H1 (cell line): ENCODE results near the gene MBD3L3. TPM values are rescaled to one million over a fixed set of nuclear protein-coding genes. Genes with fewer than 3 reads are reported as not detected.
A peak's percentile ranks its signal among the peaks of the same experiment; 100 is the strongest.

Experiments
- CTCF ChIA-PET: fragments of 300-600 bp; sonication (Branson Sonifier 250); formaldehyde crosslinking; loops from one replicate; lab custom pipeline; 2021; ENCODE audit not compliant: partially characterized antibody; lab: Charles Lee
- POLR2A ChIA-PET: fragments of 300-600 bp; sonication (Branson Sonifier 250); formaldehyde crosslinking; loops from one replicate; lab custom pipeline; 2021; ENCODE audit warnings: inconsistent platforms; ENCODE audit not compliant: partially characterized antibody; lab: Charles Lee
- DNase-seq, 2 experiments: peaks; one replicate each; pipeline versions ENCODE4 v3.0.0 to v3.0.0-alpha.2; 2010 to 2022; ENCODE audit warnings: low spot score in 2 of 2, low read depth in 1 of 2, mixed read lengths in 1 of 2
- FAIRE-seq: peaks from 2 replicates; lab custom pipeline; 2011; peaks lifted over from hg19 to GRCh38; lab: Jason Lieb, UNC
- H2AFZ ChIP-seq: 2 replicates; pipeline ENCODE4 v1.8.1; 2012; ENCODE audit warnings: low read length, inconsistent platforms
- H2AK5ac ChIP-seq: 2 replicates; pipeline ENCODE4 v1.6.1; 2013; ENCODE audit warnings: low read depth, low read length
- H2BK120ac ChIP-seq: replicated peaks from 2 replicates; pipeline ENCODE3; 2013; ENCODE audit warnings: low read depth, low read length, inconsistent platforms
- H2BK12ac ChIP-seq: 2 replicates; pipeline ENCODE4 v1.6.1; 2013; ENCODE audit warnings: low read depth, low read length
- H2BK15ac ChIP-seq: 2 replicates; pipeline ENCODE4 v1.6.1; 2013; ENCODE audit warnings: low read length
- H2BK20ac ChIP-seq: 2 replicates; pipeline ENCODE4 v1.6.1; 2013; ENCODE audit warnings: low read length
- H2BK5ac ChIP-seq: 2 replicates; pipeline ENCODE4 v1.6.1; 2013; ENCODE audit warnings: low read depth, low read length
- H3K14ac ChIP-seq: 2 replicates; pipeline ENCODE4 v1.6.1; 2013; ENCODE audit warnings: inconsistent platforms; ENCODE audit not compliant: insufficient read length
- H3K18ac ChIP-seq: 2 replicates; pipeline ENCODE4 v1.6.1; 2013; ENCODE audit warnings: low read length; ENCODE audit errors: extremely low read depth
- H3K23ac ChIP-seq: 2 replicates; pipeline ENCODE4 v1.6.1; 2013; ENCODE audit warnings: inconsistent platforms; ENCODE audit not compliant: insufficient read length
- H3K23me2 ChIP-seq: 2 replicates; pipeline ENCODE4 v1.6.1; 2013; ENCODE audit warnings: low read depth, low read length
- H3K27ac ChIP-seq: 2 replicates; pipeline ENCODE4 v1.6.1; 2011; ENCODE audit warnings: low read depth, low read length, inconsistent platforms
- H3K27me3 ChIP-seq, 4 experiments: replicated peaks in 1 of 4; 1 replicate in 1 of 4; 2 replicates in 3 of 4; pipeline versions ENCODE4 v1.6.1 to v1.8.1; 2011 to 2013; ENCODE audit warnings: low read length in 3 of 4, mild to moderate bottlenecking in 3 of 4, inconsistent platforms in 2 of 4, mixed read lengths in 2 of 4, moderate library complexity in 1 of 4; ENCODE audit not compliant: control insufficient read depth in 3 of 4, insufficient read depth in 3 of 4; ENCODE audit errors: extremely low read depth in 1 of 4
- H3K36me3 ChIP-seq, 4 experiments: 2 replicates each; pipeline versions ENCODE4 v1.6.1 to v1.8.1; 2011 to 2013; ENCODE audit warnings: mild to moderate bottlenecking in 4 of 4, low read length in 3 of 4, moderate library complexity in 2 of 4, control low read depth in 1 of 4, inconsistent platforms in 1 of 4; ENCODE audit not compliant: insufficient read depth in 4 of 4, control insufficient read depth in 2 of 4
- H3K4ac ChIP-seq: replicated peaks from 2 replicates; pipeline ENCODE3; 2013; ENCODE audit warnings: low read length, low read depth, mixed read lengths, inconsistent platforms; ENCODE audit not compliant: insufficient read length
- H3K4me1 ChIP-seq, 4 experiments: replicated peaks in 1 of 4; 1 replicate in 1 of 4; 2 replicates in 3 of 4; pipeline versions ENCODE4 v1.6.1 to v1.8.1; 2011 to 2013; ENCODE audit warnings: low read length in 3 of 4, inconsistent platforms in 2 of 4, mixed read lengths in 1 of 4; ENCODE audit not compliant: insufficient read depth in 4 of 4, control insufficient read depth in 3 of 4
- H3K4me2 ChIP-seq, 2 experiments: 2 replicates each; pipeline versions ENCODE4 v1.6.1 to v1.8.1; 2011 to 2013; ENCODE audit warnings: low read depth in 2 of 2, low read length in 2 of 2, control low read depth in 1 of 2, inconsistent platforms in 1 of 2, mild to moderate bottlenecking in 1 of 2; ENCODE audit not compliant: insufficient read depth in 1 of 2
- H3K4me3 ChIP-seq, 4 experiments: fragments of 200-600, 300-600 bp in 1 of 4; sonication (generic), shearing (Covaris generic), sonication (Bioruptor Twin) in 1 of 4; 2 replicates each; pipeline versions ENCODE4 v1.5.1 to v1.8.1; 2011 to 2016; ENCODE audit warnings: low read length in 4 of 4, low read depth in 3 of 4, control low read depth in 2 of 4, inconsistent platforms in 2 of 4, mild to moderate bottlenecking in 2 of 4, mixed read lengths in 1 of 4, moderate library complexity in 1 of 4; ENCODE audit not compliant: insufficient read depth in 2 of 4; ENCODE audit errors: extremely low read depth in 1 of 4
- H3K56ac ChIP-seq: replicated peaks from 2 replicates; pipeline ENCODE3; 2013; ENCODE audit warnings: low read depth, mild to moderate bottlenecking, mixed read lengths, low read length, inconsistent platforms; ENCODE audit not compliant: insufficient read length
- H3K79me1 ChIP-seq: 2 replicates; pipeline ENCODE4 v1.6.1; 2013; ENCODE audit warnings: low read depth, low read length, control low read depth
- H3K79me2 ChIP-seq, 2 experiments: 2 replicates each; pipeline versions ENCODE4 v1.6.1 to v1.8.1; 2012 to 2013; ENCODE audit warnings: low read length in 2 of 2, mild to moderate bottlenecking in 2 of 2, inconsistent platforms in 1 of 2; ENCODE audit not compliant: insufficient read depth in 2 of 2, control insufficient read depth in 1 of 2
- H3K9ac ChIP-seq, 4 experiments: replicated peaks in 1 of 4; 1 replicate in 1 of 4; 2 replicates in 3 of 4; pipeline versions ENCODE4 v1.6.1 to v1.8.1; 2011 to 2013; ENCODE audit warnings: low read depth in 3 of 4, low read length in 3 of 4, control low read depth in 2 of 4, mild to moderate bottlenecking in 2 of 4, moderate library complexity in 2 of 4, inconsistent platforms in 1 of 4; ENCODE audit errors: extremely low read depth in 1 of 4
- H3K9me3 ChIP-seq, 2 experiments: 2 replicates each; pipeline versions ENCODE4 v1.6.1 to v1.8.1; 2012 to 2013; ENCODE audit warnings: mild to moderate bottlenecking in 2 of 2, moderate library complexity in 2 of 2, control low read depth in 1 of 2, inconsistent platforms in 1 of 2, low read depth in 1 of 2, low read length in 1 of 2, mixed read lengths in 1 of 2; ENCODE audit not compliant: insufficient read depth in 2 of 2
- H4K20me1 ChIP-seq, 2 experiments: replicated peaks in 1 of 2; 2 replicates each; pipeline versions ENCODE3 to v1.8.1; 2011 to 2013; ENCODE audit warnings: inconsistent platforms in 2 of 2, low read length in 2 of 2, mild to moderate bottlenecking in 1 of 2; ENCODE audit not compliant: insufficient read depth in 2 of 2, control insufficient read depth in 1 of 2
- H4K5ac ChIP-seq: 2 replicates; pipeline ENCODE4 v1.6.1; 2013; ENCODE audit warnings: low read length, low read depth, mixed read lengths, inconsistent platforms; ENCODE audit not compliant: insufficient read length
- H4K8ac ChIP-seq: 2 replicates; pipeline ENCODE4 v1.8.0; 2013; ENCODE audit warnings: mild to moderate bottlenecking, moderate library complexity, low read length, inconsistent platforms; ENCODE audit not compliant: insufficient read depth; ENCODE audit errors: extremely low read depth
- H4K91ac ChIP-seq: replicated peaks from 2 replicates; pipeline ENCODE3; 2013; ENCODE audit warnings: low read length, mixed read lengths, inconsistent platforms; ENCODE audit not compliant: insufficient read length
- CBX5 ChIP-seq: fragments of 300-800, 300-1000 bp; sonication (generic); IDR thresholded peaks from 2 replicates; pipeline ENCODE4 v1.7.1; 2016; ENCODE audit warnings: antibody characterized with exemption, low read length, low read depth
- CHD1 ChIP-seq: IDR thresholded peaks from 2 replicates; pipeline ENCODE4 v1.6.1; 2012; ENCODE audit warnings: low read depth, low read length, improper control_type of control experiment
- CHD2 ChIP-seq: IDR thresholded peaks from 2 replicates; pipeline ENCODE4 v1.6.1; 2012; ENCODE audit warnings: low read length, improper control_type of control experiment
- EP300 ChIP-seq, 2 experiments: IDR thresholded peaks; 1 replicate in 1 of 2; 2 replicates in 1 of 2; pipeline ENCODE4 v1.6.1; 2011 to 2012; ENCODE audit warnings: low read depth in 2 of 2, low read length in 2 of 2, mild to moderate bottlenecking in 2 of 2, borderline replicate concordance in 1 of 2, inconsistent platforms in 1 of 2, moderate library complexity in 1 of 2
- KDM5A ChIP-seq: fragments of 200-600 bp; IDR thresholded peaks from 2 replicates; pipeline ENCODE4 v1.7.1; 2012; ENCODE audit warnings: mild to moderate bottlenecking, low read length, inconsistent platforms, mixed read lengths
- POLR2A ChIP-seq, 2 experiments: IDR thresholded peaks; 1 replicate in 1 of 2; 2 replicates in 1 of 2; pipeline ENCODE4 v1.6.1; 2011; ENCODE audit warnings: low read depth in 2 of 2, low read length in 2 of 2, mild to moderate bottlenecking in 2 of 2; ENCODE audit errors: control extremely low read depth in 1 of 2
- SP2 ChIP-seq: IDR thresholded peaks from 2 replicates; pipeline ENCODE4 v1.6.1; 2012; ENCODE audit warnings: mild to moderate bottlenecking, low read length, inconsistent platforms
- SUZ12 ChIP-seq: fragments of 200-600 bp; sonication (generic); IDR thresholded peaks from 2 replicates; pipeline ENCODE4 v1.6.1; 2012; ENCODE audit warnings: mild to moderate bottlenecking, inconsistent platforms, low read length, moderate library complexity, mixed read lengths
- TEAD4 ChIP-seq: IDR thresholded peaks from 2 replicates; pipeline ENCODE4 v1.6.1; 2012; ENCODE audit warnings: low read depth, low read length, inconsistent platforms, mixed read lengths
- WGBS, 2 experiments: shearing (Covaris generic) in 1 of 2; methylation state at CpG; one replicate each; pipeline versions ENCODE4 v1.1.6 to v1.1.7; 2013 to 2015; ENCODE audit warnings: low lambda C conversion rate in 2 of 2, mixed read lengths in 2 of 2, inconsistent platforms in 1 of 2, low coverage in 1 of 2, missing lambda C conversion rate in 1 of 2; ENCODE audit not compliant: insufficient replicate concordance in 2 of 2, insufficient coverage in 1 of 2, insufficient read length in 1 of 2; ENCODE audit errors: extremely low coverage in 1 of 2, missing lambda C conversion rate in 1 of 2; 5-methylcytosine and 5-hydroxymethylcytosine counted together
- polyA plus RNA-seq, 7 experiments: library from polyadenylated mRNA; depleted of rRNA in 3 of 7; stranded (reverse) in 5 of 7; unstranded in 2 of 7; fragments of >200 nt in 5 of 7; fragments of 200-250 nt in 2 of 7; gene quantifications; 1 replicate in 5 of 7; 2 replicates in 1 of 7; 4 replicates in 1 of 7; pipeline versions ENCODE4 v1.2.1 to v1.2.3, GENCODE V29; 2011 to 2013; ENCODE audit warnings: missing spikeins in 2 of 7, mixed read lengths in 2 of 7
- total RNA-seq: library from RNA; stranded (reverse); fragmentation: NEBNext Ultra II Directional; extraction: Animal tissue kit (Norgen Biotek cat#: 25700); gene quantifications from 2 replicates; pipeline ENCODE4 v1.2.1, GENCODE V29; 2021
- TF ChIP-seq, protein P1 (sequence below): IDR thresholded peaks from 2 replicates; pipeline ENCODE4 v1.6.1; 2012; ENCODE audit warnings: inconsistent platforms

The MBD3L3 gene
- total and polyA plus RNA-seq, 2 of the 8 experiments (the other 6 are each of a cell fraction or from before 2014, with no cell fraction given) = not detected

DNA sequence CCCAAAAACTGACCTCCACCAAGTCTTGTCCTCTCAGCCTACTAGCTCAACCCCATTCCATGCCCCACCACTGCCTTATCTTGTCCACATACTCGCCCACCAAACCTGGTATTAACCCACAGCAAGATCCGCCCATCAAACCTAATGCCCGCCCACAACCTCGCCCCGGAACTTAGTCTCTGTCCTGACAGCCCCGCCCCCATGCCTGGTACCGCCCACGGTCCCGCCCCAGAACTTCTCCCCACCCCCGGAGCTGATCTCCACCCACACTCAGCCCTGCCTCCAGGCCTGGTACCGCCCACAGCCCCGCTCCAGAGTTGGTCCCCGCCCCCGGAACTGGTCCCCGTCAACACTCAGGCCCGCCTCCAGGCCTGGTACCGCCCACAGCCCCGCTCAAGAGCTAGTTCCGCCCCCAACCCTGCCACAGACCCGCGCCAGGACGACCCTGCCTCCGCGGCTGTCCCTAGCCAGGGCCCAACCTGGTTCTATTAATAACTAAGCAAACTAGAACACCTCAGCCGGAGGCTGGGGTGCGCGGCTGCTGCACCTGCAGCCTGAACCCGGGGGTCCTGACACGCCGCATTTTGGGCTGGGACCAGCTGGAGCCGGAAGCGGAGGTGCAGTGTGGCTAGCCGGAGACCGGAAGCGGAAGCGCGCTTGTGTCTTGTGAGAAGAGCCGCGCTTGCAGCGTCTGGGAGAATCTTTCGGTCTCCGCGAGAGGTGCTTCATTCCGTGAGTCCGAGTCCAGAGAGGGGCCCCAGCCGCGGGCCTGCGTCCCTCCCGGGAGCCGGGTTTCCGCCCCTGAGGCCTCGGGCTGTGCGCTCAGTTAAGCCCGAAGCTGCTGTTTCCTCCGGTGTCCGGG lies 10.8 kb upstream of the MBD3L3 start, which contains the start of gene ZNF557:
ZNF557 (plus strand) TSS at position 662 of the 862 bp plus-strand sequence. CDS start 5,372 bp downstream, outside the sequence.
- Histone ChIP-seq H3K14ac (no peak within 1 kb of the TSS), H3K27me3 (no peaks in the 10 kb centered on the region), H4K91ac (no peak within 1 kb of the TSS), H2BK12ac (no peak within 1 kb of the TSS), H3K79me2 (peaks cover 0 to 8% of the 10 kb centered on the region in 2 experiments; a peak in 2 of 4 replicates), H2AK5ac (no peak within 1 kb of the TSS), H4K20me1 (no peaks in the 10 kb centered on the region), H2AFZ (peak within 1 kb of the TSS; percentile 88), H4K5ac (peak within 1 kb of the TSS; percentile 93), H3K4me1 (no peaks in the 10 kb centered on the region), H3K4ac (no peak within 1 kb of the TSS), H3K9me3 (peaks cover 6 to 10% of the 10 kb centered on the region in 2 experiments; a peak in 2 of 4 replicates), H4K8ac (peak within 1 kb of the TSS; percentile 93; the same call in 1 of the 2 replicates), H3K4me3 (peak within 1 kb of the TSS; percentile 85 to 95 (median 90)), H2BK20ac (no peak within 1 kb of the TSS), H3K4me2 (peak within 1 kb of the TSS; percentile 66 to 79), H3K23me2 (peaks cover 2% of the 10 kb centered on the region; the same call in 1 of the 2 replicates), H3K79me1 (no peaks in the 10 kb centered on the region), H3K27ac (peak within 1 kb of the TSS; percentile 45; the same call in 1 of the 2 replicates), H2BK5ac (no peak within 1 kb of the TSS), H2BK15ac (no peak within 1 kb of the TSS), H3K9ac (peak within 1 kb of the TSS; percentile 56 to 79 (median 58)), H3K36me3 (peaks cover 5 to 19% (median 10%) of the 10 kb centered on the region in 4 experiments; a peak in 7 of 8 replicates), H2BK120ac (no peak within 1 kb of the TSS), H3K56ac (no peak within 1 kb of the TSS), H3K23ac (no peak within 1 kb of the TSS), H3K18ac (no peak within 1 kb of the TSS; the same call in 1 of the 2 replicates)
- DNase-seq (peak; percentile 87 to 97), FAIRE-seq (no peak)
- CTCF ChIA-PET = interaction anchor here (0.5 to 1.1 kb wide), 2 partner anchors 311 to 1453 kb away, joined by 3 to 4 read pairs; no protein-coding TSS in a partner anchor
- WGBS, 2 experiments = 2% methylated on average over 51 of the region's 56 CpGs; no CpG with 5 or more reads in 1 of the 2 experiments
- POLR2A ChIA-PET = interaction anchor here (0.9 to 1.8 kb wide), 6 partner anchors 10 to 317 kb away, joined by 3 to 8 read pairs (median 3); no protein-coding TSS in a partner anchor
- TF ChIP-seq POLR2A (IDR thresholded peaks at IDR 0.05; ENCODE audit: control extremely low read depth in 1 of 2, low read depth in 2 of 2, low read length in 2 of 2) (peak in 1 of 2 experiments; percentile 79; a peak in 2 of 3 replicates), SUZ12 (no peak), EP300 (IDR thresholded peaks at IDR 0.05; ENCODE audit: borderline replicate concordance in 1 of 2, low read depth in 2 of 2, low read length in 2 of 2) (no peak), KDM5A (0 out of 2 replicates have a peak, but pooled peaks have one; percentile 51), SP2 (no peak), CBX5 (no peak), CHD2 (no peak), TEAD4 (no peak), CHD1 (no peak)
- TF ChIP-seq, protein P1, sequence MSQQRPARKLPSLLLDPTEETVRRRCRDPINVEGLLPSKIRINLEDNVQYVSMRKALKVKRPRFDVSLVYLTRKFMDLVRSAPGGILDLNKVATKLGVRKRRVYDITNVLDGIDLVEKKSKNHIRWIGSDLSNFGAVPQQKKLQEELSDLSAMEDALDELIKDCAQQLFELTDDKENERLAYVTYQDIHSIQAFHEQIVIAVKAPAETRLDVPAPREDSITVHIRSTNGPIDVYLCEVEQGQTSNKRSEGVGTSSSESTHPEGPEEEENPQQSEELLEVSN = no peak
